ENCODE measurements around the gene MORN1.

MORN1 gene

DNA sequence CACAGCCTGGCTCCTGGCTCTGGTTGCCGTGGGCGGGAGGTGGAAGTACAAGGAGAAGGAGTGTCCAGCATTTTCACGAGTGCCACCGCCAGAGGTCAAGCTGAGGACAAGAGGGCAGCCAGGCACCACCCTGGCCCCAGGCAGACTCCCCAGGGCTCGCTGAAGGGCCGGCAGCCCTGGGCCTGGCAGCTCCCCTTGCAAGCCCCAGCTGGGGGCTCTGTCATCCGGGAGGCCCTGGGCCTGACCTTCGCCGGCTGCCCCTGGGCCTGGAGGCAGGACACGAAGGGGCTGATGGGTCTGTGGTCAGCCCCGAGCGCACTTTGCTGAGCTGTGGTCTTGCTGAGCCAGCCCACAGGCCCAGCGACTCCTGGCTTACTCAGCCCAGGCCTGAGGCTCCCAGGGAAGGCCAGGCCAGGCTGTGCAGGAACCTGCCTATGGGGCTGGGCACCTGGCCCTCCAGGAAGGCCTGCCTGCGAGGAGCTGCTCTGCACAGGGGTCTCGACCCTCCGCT, 74.8 kb downstream of the MORN1 start:
- DNase-seq, result no peak

DNA sequence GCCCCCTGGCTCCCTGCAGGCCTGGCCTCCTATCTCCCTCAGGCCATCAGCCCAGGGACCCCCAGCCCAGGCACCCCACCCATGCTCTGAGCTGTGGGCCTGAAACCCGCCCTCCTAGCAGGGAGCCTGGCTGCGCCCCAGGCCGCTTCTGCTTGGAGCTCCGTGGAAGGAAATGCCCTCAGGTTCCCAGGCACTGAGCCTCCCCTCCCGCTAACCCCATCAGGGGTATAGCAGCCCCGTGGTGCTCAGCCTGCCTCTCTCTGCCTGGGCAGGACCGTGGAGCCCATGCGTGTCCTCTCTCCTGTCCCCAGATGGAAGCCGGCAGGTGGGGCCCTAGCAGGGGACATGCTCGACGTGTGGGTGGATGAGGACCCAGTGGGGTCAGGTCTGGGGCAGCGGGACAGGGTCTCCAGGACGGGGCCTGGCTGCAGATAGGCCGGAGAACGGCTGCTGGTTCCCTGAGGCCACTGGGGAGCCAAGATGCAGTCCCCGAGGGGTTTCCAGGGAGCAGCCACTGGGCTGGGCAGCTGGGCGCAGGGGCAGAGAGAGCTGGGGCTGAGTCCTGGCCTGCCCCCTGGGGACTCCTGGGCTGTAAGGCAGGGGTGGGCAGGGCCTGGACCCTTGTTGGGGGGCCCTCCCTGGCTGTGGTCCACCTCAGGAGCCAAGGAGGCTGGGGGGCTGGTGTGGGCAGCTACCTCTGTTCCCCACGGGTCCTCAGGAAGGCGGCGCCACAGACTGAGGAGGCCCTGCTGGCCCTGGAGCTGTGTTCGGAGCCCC, 75.5 kb downstream of the MORN1 start:
- DNase-seq, result no peak

DNA sequence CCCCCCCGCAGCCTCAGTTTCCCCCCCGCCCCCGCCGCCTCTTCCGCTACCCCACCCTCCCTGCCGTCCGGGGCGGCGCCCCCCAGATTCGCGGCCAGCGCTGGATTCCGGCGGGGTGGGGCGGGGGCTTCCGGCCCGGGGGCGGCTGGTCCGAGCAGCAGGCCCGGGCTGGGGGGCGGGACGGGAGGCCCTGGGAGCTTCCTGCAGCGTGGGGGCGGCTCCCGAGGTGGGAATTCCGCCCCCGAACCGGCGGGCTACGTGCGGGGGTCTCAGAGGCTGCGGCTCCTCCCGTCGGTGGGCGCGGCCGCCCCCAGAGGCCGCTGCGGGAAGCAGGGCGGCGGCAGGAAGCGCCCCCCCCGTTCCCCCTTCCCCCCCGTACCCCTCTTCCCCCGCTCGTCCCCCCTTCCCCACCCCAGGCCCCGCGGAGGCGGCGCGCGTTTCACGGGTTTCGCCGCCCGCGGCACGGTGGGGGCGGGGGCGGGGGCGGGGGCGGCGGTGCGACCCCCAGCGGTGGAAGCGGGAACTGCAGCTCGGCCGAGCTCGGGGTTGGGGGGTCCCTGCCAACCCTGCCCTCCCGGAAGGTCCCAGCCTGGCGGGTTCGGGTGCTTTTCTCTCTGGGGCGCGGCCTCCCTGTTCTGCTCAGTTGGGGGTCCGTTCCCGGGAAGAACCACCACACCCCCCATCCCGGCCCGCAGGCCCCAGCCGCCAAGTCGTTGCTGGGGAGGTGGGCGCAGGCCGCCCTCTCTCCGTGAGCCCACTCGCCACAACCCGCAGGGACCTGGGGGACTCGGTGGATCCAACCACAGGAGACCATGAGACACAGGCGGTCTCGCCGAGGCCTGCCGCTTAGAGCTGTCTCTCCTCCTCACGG, 76.3 kb downstream of the MORN1 start:
- DNase-seq, result no peak

DNA sequence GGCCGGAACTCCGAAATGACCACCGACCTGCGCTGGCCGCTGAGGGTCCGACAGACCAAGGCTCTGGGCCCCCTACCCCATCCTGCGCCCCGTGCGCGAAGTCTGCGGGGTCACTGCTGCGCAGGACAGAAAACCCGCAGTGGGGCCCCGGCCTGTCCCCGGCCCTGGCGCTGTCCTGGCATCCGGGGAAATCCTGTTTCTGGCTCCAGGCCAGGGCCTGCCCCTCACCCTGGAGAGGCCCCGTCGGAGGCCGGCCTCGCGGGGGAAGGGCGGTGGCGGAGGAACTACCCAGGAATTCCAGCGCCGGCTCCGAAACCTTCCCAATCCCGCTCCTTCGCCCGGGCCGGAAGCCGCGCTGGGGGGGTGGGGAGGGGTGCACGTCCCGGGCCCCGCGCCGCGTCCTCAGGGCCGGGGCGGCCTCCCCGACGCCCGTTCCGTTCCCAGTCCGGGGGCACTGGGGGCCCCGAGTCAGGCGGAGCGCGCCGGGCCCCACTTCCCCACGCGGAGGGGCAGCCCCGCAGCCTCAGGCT, 77.0 kb downstream of the MORN1 start:
- no peak for DNase-seq

DNA sequence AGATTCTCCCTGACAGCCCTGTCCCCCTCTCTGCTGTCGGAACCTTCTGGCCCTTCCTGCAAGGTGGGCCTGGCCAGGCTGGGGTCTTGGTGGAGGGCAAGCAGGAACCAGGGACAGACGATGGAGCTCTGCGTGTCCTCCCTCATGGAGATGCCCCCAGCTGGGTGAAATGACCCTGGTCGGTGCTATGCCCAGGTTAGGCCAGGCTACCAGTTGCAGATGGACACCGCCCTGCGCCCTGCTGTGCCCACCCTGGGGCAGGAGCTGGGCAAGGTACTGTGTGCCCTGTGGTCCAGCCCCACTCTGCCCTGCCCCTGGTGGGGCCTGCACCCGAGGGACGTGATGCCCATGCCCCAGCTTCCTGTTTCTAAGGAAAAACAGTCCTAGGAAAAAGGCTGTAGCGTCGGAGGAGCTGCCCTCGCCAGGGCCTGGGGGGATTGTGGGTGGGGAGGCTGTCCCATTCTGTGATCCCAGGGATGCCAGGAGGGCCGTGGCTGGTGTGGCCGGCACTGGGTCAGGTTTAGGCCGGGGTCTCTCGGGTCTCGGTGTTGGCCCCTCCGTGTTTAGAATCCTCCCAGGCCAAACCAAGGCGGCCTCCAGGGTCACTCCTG, 77.6 kb downstream of the MORN1 start:
- DNase-seq, result no peak

DNA sequence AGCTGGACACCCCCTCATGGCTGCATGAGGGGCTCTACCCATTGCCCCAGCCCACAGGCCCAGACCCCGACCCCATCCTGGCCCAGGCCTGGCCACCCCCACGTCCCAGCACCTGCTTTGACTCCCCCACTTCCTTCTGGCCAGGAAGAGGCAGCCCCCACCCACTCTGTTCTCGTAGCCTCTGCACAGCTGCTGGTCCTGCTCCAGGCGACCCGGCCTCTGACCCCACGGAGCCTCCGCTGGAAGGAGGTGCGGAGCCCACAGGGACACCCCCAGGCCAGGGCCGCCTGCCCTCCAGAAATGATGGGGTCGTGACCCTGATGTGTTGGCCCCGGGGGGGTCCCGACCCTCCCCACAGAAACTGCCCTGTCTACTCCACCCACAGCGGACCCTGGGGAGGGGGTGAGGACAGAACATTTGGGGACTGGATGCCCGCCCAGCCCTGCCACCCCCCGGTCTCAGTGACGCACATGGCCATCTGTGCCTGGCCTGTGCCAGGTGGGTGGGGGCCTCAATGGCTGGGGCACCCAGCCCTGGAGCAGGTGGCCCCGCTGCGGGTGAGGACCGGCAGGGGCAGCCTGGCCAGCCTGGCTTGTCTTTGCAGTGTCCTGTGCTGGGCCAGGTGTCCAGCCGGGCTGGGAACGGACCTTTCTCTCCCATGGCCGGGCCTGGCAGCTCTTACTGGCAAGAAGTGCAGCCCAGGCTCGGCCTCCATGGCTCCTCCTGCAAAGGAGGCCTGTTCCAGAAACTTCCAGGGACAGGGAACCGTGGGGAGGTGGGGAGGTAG, 78.6 kb downstream of the MORN1 start:
- no peak for DNase-seq

DNA sequence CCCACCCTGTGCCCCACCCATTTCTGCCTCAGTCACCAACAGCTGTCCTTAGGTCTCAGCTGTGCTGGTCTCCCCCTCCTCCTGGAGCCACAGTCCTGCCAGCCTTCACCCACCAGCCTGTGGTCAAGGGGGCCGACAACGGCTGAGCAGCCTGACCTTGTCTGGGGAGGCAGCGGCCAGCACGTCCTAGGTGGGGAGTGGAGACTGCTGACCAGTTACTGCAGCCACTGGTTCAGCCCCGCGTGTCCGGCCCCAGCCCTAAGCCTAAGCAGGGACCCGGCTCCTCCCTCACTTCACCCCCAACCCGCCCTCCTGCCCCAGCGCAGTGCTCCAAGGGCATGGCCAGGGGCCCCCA, 79.2 kb downstream of the MORN1 start:
- no peak for DNase-seq

DNA sequence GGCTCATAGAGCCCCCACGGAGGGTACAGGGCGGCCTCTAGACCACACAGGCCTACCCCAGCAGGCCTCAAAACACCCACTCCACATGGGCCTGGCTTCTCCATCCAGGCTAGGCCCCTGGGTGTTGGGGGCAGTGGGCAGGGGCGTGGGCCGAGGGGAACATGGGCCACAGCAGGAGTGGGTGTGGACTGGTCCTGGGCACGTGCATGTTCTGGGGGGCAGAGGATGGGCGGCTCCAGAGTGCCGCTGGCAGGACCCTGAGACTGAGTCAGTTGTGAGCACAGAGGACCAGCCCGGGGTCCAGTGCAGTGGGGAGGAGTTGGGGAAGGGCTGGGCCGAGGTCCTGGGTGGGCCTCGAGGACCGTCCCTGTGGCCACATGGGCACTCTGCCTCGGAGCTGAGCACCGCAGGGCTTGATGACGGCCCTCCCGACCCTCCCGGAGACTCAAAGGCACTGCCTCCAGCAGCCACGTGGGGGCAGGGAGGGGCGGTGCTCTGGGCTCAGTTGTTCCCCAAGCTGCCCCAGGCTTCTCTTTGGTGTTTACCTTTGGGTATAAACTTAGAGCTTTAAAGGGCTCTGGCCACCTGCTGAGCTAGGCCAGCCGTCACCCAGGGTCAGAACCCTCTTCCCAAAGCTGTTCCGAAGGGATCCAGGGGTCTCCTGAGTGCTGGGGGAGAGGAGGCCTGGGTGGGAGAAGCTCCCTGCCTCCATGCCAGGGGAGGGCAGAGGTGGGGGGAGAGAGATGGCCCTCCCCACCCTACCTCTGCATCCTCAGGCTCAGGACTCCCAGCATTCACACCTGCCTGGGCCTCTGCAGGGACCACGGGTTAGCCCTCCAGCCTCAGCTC, 79.9 kb downstream of the MORN1 start:
- DNase-seq, result no peak

DNA sequence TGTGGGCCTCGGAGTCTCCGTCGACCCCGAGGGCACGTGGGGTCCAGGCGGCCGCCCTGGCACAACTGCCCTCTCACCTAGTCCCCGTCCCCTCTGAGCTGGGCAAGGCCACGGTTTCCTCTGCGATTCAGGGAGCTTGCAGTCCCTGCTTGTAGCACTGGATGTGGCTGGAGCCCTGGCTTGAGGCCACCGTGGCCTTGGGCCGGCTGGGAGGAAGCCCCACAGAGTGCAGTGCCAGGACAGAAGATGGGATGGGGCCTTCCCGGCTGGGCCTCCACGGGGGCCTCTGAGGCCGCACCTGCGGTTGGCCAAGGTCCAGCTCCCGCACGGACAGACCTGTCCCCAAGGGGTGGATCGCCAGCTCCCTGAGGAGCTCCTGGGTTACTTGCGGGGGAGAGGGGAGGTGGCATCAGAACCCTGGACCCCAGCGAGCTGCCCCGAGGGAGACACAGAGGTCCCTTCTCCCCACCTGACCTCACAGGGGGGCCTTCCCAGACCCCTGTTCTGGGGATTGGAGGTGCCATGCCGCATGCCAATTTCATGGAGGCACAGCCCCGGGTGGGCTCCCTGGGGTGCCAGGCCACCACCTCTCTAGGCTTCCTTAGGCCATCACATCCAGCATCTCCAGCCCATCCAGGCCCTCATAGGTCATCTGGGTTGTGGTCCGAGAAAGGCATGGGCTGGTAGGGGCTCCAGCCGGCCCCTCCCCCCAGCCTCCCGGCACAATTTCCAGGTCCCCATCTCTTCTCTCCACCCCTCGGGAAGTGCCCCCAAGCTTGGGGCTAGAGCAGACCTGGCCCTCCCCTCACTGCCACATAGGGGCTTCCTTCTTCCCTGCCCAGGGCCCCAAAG, 80.8 kb downstream of the MORN1 start:
- DNase-seq, result no peak

DNA sequence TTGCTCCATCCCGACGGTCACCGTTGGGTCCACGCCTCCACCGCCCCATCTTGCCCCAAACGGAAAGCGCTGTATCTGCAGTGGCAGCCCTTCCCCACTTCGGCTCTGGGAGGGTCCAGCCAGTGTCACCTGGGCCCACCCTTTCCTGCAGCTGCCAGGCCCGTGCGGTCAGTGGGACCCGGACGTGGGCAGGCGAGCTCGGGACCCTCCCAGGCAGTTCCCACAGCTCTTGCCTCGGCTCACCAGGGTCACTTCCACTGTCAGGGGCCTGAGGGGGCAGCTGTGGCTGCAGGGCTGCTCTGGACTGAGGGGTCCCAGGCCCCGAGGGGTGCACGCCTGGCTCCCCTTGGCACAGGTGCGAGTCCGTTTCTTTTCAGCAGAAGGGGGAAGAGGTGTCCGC, 82.5 kb downstream of the MORN1 start:
- no peak for DNase-seq

DNA sequence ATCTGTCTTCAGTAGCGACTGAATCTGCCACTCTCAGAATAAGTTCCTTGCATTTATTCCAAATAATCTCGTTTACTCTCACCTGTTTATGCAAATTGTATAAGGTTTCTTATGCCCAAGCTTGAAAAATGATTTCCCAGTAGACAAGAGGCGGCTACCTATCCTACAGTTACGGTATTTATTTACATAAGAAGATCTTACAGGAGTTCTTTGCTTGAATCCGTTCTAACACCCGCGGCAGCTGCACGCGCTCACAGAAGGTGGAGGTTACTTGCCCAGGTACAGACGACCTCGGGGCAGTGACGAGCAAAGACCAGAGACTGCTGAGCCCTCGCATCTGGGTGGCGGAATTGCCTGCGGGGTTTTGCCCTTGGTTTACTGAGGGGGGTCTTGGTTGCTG, 83.4 kb downstream of the MORN1 start:
- DNase-seq, result no peak

DNA sequence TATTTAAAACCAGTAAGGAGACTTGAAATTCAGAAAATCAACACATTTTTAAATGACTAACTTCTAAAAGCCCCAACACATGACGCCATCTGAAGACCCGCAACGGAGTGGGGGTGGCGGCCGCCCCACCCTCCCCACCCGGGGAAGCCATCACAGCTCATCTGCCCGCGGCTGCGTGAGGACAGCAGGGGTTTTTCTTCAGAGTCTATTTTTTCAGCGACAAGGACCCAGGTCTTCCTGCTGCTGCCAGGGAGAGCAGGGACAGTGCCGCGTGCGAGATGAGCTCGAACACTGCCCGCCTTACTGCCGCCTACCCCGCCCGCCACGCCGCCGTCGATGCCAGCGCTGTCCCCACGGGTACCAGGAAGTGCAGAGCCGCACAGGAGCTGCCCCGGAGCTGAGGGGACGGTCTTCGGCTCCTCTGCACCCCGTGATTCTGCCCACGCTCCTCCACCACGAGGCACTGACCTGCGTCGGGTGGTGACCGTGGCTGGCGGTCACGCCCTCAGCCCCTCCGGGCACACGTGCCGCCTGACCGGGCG, 84.2 kb downstream of the MORN1 start:
- no peak for DNase-seq

DNA sequence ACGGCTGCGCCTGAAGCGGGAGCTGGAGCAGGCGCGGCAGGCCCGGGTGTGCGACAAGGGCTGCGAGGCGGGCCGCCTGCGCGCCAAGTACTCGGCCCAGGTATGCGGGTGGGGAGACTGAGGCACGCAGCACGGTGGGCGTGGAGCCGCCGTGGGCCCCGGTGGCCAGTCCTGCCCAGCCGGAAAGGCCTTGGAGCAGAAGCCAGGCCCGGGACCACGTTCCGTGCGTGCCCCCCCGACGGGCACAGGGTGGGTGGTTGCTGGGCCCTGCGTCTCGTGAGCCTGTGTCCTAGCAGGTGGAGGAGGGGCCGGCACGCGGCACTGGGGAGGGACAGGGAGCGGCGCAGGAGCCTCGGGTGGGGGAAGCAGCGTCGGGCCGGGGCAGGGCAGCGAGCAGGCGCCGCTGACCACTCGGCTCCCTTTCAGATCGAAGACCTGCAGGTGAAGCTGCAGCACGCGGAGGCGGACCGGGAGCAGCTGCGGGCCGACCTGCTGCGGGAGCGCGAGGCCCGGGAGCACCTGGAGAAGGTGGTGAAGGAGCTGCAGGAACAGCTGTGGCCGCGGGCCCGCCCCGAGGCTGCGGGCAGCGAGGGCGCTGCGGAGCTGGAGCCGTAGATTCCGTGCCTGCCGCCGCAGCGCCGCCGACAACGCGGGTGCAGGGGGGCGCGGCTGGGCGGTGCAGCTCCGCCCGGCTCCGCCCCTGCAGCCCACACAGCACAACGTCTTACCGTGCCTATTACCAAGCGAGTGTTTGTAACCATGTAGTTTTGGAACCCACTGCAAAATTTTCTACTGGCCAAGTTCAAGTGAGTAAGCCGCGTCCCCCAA, 85.0 kb downstream of the MORN1 start:
- DNase-seq, result no peak

DNA sequence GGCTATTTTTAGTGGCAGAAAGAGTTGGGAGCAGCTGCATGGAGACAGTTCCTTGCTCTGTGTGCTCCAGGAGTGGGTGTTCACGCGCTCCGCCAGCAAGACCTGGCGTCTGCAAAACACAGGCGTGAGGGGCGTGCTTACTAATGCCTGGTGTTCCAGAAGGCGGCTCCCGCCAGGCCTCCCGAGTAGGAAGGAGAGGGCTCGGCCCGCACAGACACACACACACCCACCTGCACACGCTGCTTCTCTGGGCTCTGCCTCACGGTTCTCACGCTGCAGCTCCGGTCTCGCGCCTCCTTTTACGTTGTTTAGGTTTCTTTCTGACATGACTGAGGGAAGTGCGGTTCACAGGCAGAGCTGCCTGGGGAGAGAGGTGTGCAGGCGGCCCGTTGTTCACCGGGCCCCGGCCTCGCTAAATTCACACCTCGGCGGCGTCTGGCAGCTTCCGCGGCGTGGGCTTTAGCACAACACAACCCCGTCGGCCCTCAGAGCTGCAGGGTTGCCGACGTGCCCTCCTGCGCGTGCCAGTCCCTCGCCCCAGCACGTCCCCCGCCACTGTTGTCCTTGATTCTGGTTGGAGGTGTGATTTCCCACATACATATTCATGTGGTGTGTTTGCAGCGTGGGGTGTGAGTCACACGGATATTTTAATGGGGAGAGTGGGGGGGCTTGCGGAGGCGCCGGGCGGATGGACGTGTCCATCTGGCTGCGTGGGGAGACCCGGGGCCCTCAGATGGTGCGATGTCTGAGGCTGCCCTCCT, 86.3 kb downstream of the MORN1 start:
- no peak for DNase-seq

DNA sequence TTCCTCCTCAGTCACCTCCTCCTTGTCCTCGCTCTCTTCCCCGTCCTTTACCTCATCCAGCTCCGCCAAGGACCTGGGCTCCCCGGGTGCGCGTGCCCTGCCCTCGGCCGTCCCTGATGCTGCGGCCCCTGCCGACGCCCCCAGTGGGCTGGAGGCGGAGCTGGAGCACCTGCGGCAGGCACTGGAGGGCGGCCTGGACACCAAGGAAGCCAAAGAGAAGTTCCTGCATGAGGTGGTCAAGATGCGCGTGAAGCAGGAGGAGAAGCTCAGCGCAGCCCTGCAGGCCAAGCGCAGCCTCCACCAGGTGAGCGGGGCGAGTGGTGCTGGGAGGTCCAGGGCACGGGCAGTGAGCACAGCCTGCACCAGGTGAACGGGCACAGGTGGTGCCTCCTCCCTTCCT, 87.1 kb downstream of the MORN1 start:
- DNase-seq, result no peak

DNA sequence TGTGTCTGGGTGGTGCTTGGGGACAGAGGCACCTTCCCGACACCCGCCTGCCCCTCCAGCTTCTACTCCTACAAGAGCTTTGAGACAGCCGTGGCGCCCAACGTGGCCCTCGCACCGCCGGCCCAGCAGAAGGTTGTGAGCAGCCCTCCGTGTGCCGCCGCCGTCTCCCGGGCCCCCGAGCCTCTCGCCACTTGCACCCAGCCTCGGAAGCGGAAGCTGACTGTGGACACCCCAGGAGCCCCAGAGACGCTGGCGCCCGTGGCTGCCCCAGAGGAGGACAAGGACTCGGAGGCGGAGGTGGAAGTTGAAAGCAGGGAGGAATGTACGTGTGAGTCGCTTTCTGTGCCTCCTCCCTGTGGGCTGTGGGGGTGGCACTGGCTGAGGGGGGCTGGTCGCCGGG, 87.6 kb downstream of the MORN1 start:
- no peak for DNase-seq

DNA sequence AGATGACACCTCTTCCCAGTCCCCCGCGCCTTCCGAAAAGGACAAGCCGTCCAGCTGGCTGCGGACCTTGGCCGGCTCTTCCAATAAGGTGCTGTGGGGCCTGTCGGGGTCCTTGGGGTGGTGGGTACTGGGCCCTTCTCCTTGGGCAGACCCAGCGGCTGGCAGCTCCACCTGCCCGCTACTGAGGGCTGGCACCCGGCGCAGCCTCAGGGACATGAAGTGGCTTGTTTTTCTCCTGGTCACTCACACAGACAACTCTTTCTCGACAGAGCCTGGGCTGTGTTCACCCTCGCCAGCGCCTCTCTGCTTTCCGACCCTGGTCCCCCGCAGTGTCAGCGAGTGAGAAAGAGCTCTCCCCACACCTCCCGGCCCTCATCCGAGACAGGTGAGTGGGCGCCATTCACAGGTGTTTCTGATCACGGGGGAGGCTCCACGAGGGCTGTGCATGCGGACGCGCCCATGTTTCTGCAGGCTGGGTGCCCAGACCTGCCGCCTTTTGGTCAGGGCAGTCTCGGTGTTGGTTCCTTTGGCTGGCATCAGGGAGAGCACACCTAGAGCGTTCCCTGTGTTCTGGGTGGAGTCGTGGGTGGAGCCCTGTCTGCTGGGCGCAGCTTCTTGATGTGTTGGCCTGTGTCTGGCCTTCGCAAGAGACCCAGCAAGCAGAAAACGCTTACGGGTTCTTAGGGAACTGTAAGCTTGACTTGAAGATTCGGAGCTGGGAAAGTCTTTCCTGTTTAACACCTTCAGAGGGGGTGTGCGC, 88.2 kb downstream of the MORN1 start:
- no peak for DNase-seq
